SK-N-SH (cell line): ENCODE data around the gene PEX3. TPM values are rescaled to one million over a fixed set of nuclear protein-coding genes. Genes with fewer than 3 reads are reported as not detected.

Source experiments
- CTCF ChIA-PET: fragments of 300-600, 350-600 bp; formaldehyde crosslinking; extraction: SDS; loops from one replicate; lab custom pipeline; 2021; lab: Yijun Ruan, JAX
- POLR2A ChIA-PET: fragments of 350-600 bp; sonication (Branson Sonifier 250); formaldehyde crosslinking; extraction: SDS; loops from one replicate; lab custom pipeline; 2020; ENCODE audit warnings: antibody characterized with exemption, inconsistent platforms; lab: Yijun Ruan, JAX
- DNase-seq: peaks from one replicate; pipeline ENCODE4 v3.0.0; 2012
- H2AFZ ChIP-seq: fragments of 200-600 bp; sonication (generic); 2 replicates; pipeline ENCODE4 v1.8.1; 2016; ENCODE audit warnings: antibody characterized with exemption, mild to moderate bottlenecking, low read depth
- H3F3A ChIP-seq: fragments of 200-600 bp; sonication (generic); replicated peaks from 2 replicates; pipeline ENCODE3; 2016; ENCODE audit warnings: antibody characterized with exemption, mild to moderate bottlenecking; ENCODE audit not compliant: insufficient read depth
- H3K27ac ChIP-seq, 2 experiments: fragments of 200-500 bp in 1 of 2; fragments of 200-600 bp in 1 of 2; sonication (Bioruptor generic) in 1 of 2; sonication (generic), shearing (Covaris generic) in 1 of 2; 2 replicates each; pipeline versions ENCODE4 v1.5.1 to v1.6.1; 2014 to 2016; ENCODE audit warnings: low read depth in 2 of 2, inconsistent platforms in 1 of 2, low read length in 1 of 2, mild to moderate bottlenecking in 1 of 2, mixed read lengths in 1 of 2
- H3K27me3 ChIP-seq: fragments of 200-600 bp; sonication (generic), shearing (Covaris generic); 2 replicates; pipeline ENCODE4 v1.6.1; 2016; ENCODE audit warnings: mixed run types; ENCODE audit not compliant: insufficient read depth
- H3K36me3 ChIP-seq, 2 experiments: fragments of 200-500 bp in 1 of 2; fragments of 200-600 bp in 1 of 2; sonication (Bioruptor generic) in 1 of 2; sonication (generic) in 1 of 2; replicated peaks in 1 of 2; 2 replicates each; pipeline versions ENCODE3 to v1.5.1; 2014 to 2016; ENCODE audit warnings: low read length in 1 of 2, mild to moderate bottlenecking in 1 of 2; ENCODE audit not compliant: insufficient read depth in 2 of 2, control insufficient read depth in 1 of 2
- H3K4me1 ChIP-seq, 2 experiments: fragments of 200-500 bp in 1 of 2; fragments of 200-600 bp in 1 of 2; sonication (Bioruptor generic) in 1 of 2; sonication (generic), shearing (Covaris generic) in 1 of 2; 2 replicates each; pipeline versions ENCODE4 v1.5.1 to v1.6.1; 2014 to 2016; ENCODE audit warnings: low read depth in 1 of 2, low read length in 1 of 2, mixed run types in 1 of 2; ENCODE audit not compliant: insufficient read depth in 2 of 2, control insufficient read depth in 1 of 2
- H3K4me2 ChIP-seq: fragments of 200-600 bp; sonication (generic), shearing (Covaris generic); 2 replicates; pipeline ENCODE4 v1.6.1; 2017; ENCODE audit warnings: mixed run types
- H3K4me3 ChIP-seq, 2 experiments: fragments of 200-500 bp in 1 of 2; fragments of 200-600 bp in 1 of 2; sonication (Bioruptor generic) in 1 of 2; sonication (generic), shearing (Covaris generic) in 1 of 2; 2 replicates each; pipeline versions ENCODE4 v1.5.1 to v1.8.1; 2014 to 2016; ENCODE audit warnings: low read depth in 2 of 2, inconsistent platforms in 1 of 2, low read length in 1 of 2, mild to moderate bottlenecking in 1 of 2, mixed read lengths in 1 of 2, moderate library complexity in 1 of 2
- H3K79me2 ChIP-seq: fragments of 200-600 bp; sonication (generic); 2 replicates; pipeline ENCODE4 v1.8.1; 2017; ENCODE audit warnings: mild to moderate bottlenecking; ENCODE audit not compliant: insufficient read depth
- H3K9ac ChIP-seq: fragments of 200-600 bp; sonication (generic); 2 replicates; pipeline ENCODE4 v1.6.1; 2017; ENCODE audit warnings: mixed run types
- H3K9me2 ChIP-seq: fragments of 200-600 bp; sonication (generic); 2 replicates; pipeline ENCODE4 v1.6.1; 2017; ENCODE audit warnings: mixed run types
- H3K9me3 ChIP-seq: fragments of 200-600 bp; sonication (generic); 2 replicates; pipeline ENCODE4 v1.6.1; 2017; ENCODE audit warnings: mixed run types, mild to moderate bottlenecking, moderate library complexity
- H4K20me1 ChIP-seq: fragments of 200-600 bp; sonication (generic); 2 replicates; pipeline ENCODE4 v1.6.1; 2017; ENCODE audit warnings: mild to moderate bottlenecking, mixed run types; ENCODE audit not compliant: insufficient read depth
- ELF1 ChIP-seq: IDR thresholded peaks from 2 replicates; pipeline ENCODE4 v1.4.0; 2012
- FOXJ3 ChIP-seq: sonication (generic); formaldehyde crosslinking; IDR thresholded peaks from 2 replicates; pipeline ENCODE4 v1.5.1; 2020; ENCODE audit warnings: mild to moderate bottlenecking, missing genetic modification reagents
- GABPA ChIP-seq: IDR thresholded peaks from 2 replicates; pipeline ENCODE4 v1.4.0; 2012; ENCODE audit warnings: low read depth, mild to moderate bottlenecking
- GATA2 ChIP-seq: sonication (generic); formaldehyde crosslinking; IDR thresholded peaks from 2 replicates; pipeline ENCODE4 v1.5.0; 2020; ENCODE audit warnings: mild to moderate bottlenecking, missing genetic modification reagents
- POLR2AphosphoS5 ChIP-seq: IDR thresholded peaks from 2 replicates; pipeline ENCODE4 v1.6.1; 2012; ENCODE audit warnings: low read depth, low read length
- REST ChIP-seq: IDR thresholded peaks from 2 replicates; pipeline ENCODE4 v1.6.1; 2012; ENCODE audit warnings: mild to moderate bottlenecking, low read depth, low read length, moderate library complexity
- RFX5 ChIP-seq: IDR thresholded peaks from 2 replicates; pipeline ENCODE4 v1.6.1; 2012; ENCODE audit warnings: mild to moderate bottlenecking, improper control_type of control experiment, low read length
- TAF1 ChIP-seq: IDR thresholded peaks from 2 replicates; pipeline ENCODE4 v1.6.1; 2012; ENCODE audit warnings: low read depth, mild to moderate bottlenecking, low read length, moderate library complexity, borderline replicate concordance
- USF2 ChIP-seq: fragments of 150-350 bp; IDR thresholded peaks from 2 replicates; pipeline ENCODE4 v1.6.1; 2017; ENCODE audit warnings: antibody characterized with exemption, low read length, low read depth, borderline replicate concordance
- WGBS: methylation state at CpG from one replicate; pipeline ENCODE4 v1.1.6; 2017; ENCODE audit warnings: low lambda C conversion rate; 5-methylcytosine and 5-hydroxymethylcytosine counted together
- polyA plus RNA-seq, 3 experiments: library from polyadenylated mRNA; depleted of rRNA; stranded (reverse); fragments of >200 nt; gene quantifications; 2 replicates each; pipeline ENCODE4 v1.2.3, GENCODE V29; 2012

PEX3 gene
- polyA plus RNA-seq, 1 of the 3 experiments (the other 2 are of a cell fraction) = 14.1 TPM

GRCh38 chr6:143405373-143406154 is 45.0 kb upstream of the PEX3 start:
- Histone ChIP-seq H3K4me2 (no peak overlapping the region), H3K79me2 (no peaks in the 10 kb centered on the region)

More at GRCh38 chr6:143405373-143406154, 45.0 kb upstream of the PEX3 start:
- Histone ChIP-seq H3F3A (peaks cover 4% of the 10 kb centered on the region), H3K4me1 (no peaks in the 10 kb centered on the region), H3K27ac (no peak overlapping the region), H3K36me3 (no peaks in the 10 kb centered on the region), H3K9me3 (no peaks in the 10 kb centered on the region), H3K4me3 (no peak overlapping the region), H4K20me1 (no peaks in the 10 kb centered on the region), H3K9me2 (no peaks in the 10 kb centered on the region), H2AFZ (no peak overlapping the region), H3K9ac (no peak overlapping the region), H3K27me3 (no peaks in the 10 kb centered on the region)
- CTCF ChIA-PET = interaction anchor here (1.2 kb wide), 1 partner anchor 22 kb away, joined by 6 read pairs; no protein-coding TSS in a partner anchor
- TF ChIP-seq FOXJ3 (CRISPR knock-in tag) (no peak), POLR2AphosphoS5 (no peak), TAF1 (no peak), USF2 (no peak), ELF1 (no peak), GATA2 (CRISPR knock-in tag) (no peak), GABPA (no peak), REST (no peak), RFX5 (no peak)
- POLR2A ChIA-PET = no interaction called here
- WGBS = 76% methylated on average over 9 of the region's 9 CpGs
- no peak for DNase-seq
